GM19240 (cell line): ENCODE data around the gene RIC8B.

ENCODE experiments used
- DNase-seq: peaks from one replicate; pipeline ENCODE4 v3.0.0; 2011; ENCODE audit warnings: low spot score; ENCODE audit not compliant: insufficient read length

Gene RIC8B

DNA sequence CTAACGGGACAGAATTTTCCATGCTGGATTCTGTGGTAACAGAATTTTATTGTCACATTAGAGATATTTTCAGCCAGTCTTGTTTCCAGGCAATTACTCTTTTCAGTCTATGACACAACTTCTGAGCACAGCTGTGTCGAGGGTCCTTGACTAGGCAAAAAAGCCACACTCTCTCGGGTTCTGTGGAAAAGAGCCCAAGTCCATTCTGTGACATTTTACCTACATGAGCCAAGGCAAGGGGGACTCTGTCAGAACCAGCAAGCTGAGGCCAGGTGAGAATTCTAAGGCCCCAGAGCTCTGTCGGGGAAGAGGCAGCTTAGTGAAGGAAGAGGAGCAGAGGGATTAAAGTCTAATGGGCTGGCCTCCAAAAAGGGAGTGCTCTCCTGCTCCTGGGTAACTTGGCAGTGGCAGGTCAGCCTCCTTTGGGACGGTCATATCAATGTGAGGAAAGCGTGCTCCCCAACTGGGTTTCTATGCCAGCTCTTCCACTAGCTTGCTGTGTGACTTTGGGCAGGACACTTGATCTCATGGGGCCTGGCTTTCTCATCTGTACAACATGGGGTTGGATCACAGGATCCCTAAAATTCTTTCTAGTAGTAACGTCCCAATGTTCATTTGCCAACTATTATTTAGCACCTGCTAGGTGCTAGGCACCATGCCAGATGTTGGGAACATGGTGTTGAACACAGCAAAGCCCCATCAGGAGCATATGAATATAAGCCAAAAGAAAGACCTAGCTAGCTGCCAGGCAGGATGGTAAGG is 16.0 kb upstream of the RIC8B start:
- no peak for DNase-seq

GRCh38 chr12:106759526-106760183 is 14.8 kb upstream of the RIC8B start:
- no peak for DNase-seq

DNA sequence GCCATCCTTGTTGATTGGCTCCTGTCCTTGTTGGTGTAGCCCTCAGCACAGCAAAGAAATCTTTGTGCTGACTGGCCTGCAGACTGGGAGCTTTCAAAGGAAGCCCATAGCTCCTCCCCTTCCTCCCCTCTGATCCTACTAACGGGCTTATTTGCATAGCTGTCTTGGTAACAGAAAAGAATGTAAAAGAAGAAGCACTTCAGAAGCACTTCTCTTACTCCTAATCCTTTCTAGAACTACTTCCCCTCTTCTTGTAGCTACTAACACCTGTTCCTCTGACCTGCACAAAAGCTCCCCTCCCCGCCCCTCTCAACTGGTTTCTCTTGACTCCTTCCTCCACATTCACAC is 14.3 kb upstream of the RIC8B start:
- DNase-seq, result peak; percentile 71

- DNase-seq, result no peak
Observed at GRCh38 chr12:106764220-106764619, 10.3 kb upstream of the RIC8B start.

DNA sequence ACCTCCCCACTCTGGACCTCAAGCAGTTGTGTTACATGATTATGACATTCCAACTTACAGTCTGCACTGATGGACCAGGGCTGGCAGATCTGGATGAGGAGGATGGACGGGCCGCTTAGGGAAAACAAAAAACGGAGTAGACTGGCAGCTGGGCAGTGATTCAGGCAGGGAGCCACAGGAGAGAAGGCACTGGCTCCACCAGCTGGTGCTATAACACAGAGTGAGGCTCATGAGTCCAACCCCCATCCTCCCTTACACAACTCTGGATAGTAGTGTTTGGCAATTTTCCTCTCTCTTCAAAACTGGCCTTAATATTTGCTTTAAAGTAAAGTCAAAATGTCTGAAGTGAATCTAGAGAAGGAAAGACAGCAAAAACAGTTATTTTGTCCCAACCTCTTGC is 9.7 kb upstream of the RIC8B start:
- DNase-seq, result no peak

DNA sequence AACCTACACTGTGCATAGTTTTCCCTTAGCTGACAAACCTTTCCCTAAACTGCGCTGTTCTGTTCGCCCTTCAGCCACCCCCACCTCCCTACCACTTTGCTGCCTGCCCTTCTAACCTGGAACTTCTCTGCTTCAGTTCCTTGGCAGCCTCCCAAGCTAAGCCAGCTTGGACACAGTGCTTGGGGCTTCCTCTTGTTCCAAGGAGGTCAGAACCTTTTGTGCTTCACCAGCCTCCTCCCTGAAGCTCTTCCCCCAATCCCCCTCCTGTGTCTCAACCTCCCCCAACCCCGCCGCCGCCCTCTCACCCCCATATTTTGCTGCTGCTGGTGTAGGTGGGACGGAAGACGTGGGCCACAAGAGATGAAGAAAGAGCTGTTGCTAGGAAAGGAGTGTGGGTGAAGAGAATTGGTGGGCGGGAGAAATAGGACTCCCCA is 8.1 kb upstream of the RIC8B start:
- DNase-seq, result no peak

DNA sequence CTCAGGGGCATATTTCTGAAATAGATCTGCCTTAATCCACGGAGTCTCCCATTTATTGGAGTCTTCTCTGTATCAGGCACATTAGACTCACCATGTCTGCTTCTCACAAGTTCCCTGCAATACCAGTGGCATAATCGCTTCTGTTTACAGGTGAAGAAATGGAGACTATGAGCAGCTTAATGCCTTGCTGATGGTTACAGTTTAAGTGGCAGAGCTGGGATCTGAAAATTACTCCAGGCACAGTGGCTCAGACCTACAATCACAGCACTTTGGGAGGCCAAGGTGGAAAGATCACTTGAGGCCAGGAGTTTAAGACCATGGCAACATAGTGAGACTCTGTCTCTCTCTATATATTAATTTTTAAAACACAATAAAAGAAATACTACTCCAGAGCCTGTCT is 7.3 kb upstream of the RIC8B start:
- DNase-seq, result no peak

DNA sequence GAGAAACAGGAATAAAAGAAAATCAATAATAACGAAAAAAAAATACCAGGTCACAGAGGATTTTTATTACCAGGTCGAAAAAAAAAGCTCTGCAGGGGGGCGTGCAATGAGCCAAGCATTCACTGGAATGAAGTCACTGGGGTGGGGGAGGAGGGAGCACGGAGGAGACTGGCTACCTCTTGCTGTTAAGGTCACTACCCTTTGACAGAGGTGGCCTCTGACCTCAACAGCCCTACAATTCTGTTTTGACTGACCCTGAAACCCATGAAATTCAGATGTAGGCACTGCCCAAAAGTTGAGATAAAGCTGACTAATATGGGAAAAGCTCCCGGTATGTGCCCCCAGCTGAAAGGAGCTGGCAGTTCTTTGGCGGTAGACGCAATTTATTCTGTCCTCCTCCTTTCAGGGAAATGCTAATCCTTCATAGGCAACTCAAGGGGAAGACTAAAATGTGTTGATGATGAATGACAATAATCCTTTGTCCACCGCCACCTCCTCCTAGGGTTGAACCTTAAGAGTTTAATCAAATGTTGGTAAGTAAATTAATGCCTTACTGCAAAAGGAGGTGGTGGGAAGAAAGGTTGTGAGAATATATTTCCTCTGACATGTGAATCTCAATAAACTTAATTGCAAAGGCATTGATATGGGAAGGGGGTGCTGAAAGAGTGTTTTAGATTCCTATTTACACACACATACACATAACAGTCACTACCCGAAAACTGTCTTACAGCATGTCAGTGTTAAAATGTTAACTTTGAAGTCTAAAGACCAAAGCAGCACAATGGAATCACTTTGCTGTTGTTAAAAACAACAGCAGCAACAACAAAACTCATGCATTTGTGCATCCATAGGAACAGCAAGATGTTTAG is 6.3 kb upstream of the RIC8B start:
- DNase-seq, result no peak

GRCh38 chr12:106769078-106769477 is 5.4 kb upstream of the RIC8B start:
- DNase-seq, result no peak

GRCh38 chr12:106769546-106769945 is 4.9 kb upstream of the RIC8B start:
- no peak for DNase-seq

DNA sequence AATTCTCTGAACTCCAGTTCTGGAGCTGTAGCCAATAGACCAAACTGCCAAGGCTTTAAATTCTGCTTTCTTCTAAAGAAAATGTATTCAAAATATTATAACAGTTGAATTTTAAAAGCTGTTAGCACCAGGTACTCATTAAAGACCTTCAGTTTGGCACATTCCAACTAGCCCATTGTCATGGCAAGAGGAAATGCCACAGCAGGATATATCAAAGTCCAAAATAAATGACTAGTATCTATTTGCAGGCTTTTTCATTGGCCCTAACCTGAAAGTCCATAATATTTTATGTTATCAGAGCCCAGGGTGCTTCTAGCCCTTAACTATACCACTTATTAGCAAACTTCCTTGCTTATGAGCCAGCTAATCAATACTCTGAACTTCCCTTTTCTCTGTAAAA is 3.1 kb upstream of the RIC8B start:
- DNase-seq, result no peak

DNA sequence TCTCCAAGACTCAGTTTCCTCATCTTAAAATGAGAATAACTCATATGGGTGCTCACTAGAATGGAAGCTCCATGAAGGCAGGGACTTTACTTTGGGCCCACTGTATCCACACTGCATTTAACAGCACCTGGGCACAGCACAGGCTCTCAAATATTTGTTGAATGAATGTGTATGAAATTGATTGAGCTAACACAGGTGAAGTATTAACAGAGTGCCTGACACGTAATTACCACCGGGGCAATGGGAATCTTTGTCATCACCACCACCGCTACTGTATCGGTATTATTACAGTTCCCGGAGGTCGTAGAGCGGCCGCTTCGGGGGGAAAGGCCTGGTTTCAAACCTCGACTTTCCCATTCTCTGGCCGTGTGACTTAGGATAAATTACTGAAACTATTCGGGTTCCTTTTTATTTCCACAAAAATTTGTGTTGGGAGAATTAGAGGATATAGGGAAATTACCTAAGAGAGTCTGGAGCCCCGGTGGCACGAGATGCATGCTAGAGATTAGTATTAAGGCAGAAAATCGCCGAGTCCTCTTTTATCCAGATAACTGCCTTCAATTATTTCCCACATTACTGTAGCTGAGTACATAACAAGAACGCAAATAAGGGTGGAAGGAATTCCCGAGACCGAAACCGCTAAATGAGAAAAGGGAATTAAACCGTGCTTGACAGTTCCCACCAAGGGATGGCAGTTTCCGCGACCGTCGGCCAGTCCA is 1.0 kb upstream of the RIC8B start:
- DNase-seq, result no peak

DNA sequence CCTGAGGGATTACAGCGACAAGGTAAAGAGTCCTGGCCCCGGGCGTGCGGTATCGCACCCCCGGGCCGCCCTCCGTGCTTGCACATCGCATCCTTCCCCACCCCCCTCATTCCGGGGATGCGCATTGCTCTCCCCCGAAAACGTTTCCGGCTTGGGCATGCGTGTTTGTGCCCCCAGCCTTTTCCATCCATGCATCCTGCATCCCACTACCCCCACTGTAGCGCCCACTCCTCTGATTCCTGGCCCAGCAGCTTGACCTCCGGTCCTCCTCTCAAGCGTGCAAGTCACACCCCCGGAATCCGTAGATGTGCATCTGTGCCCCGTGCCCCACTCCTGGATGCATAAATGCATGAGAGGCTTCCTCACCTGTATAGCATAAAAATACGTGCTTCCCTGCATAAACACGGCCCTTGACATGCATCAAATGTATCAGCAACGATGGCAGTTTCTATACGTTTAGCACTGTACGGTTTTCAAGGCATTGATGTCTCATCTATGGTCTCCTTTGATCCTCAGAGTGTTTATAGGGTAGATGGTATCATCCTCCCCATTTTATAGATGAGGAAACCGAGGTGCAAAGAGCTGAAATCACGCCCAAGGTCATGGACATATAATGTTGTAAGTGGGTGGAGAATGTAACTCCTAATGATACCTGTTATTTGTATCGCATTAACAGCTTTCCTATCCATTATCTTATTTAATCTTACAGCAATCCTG is 484 bp downstream of the RIC8B start:
- DNase-seq, result peak; percentile 13

GRCh38 chr12:106776897-106777296 is 2.4 kb downstream of the RIC8B start:
- DNase-seq, result no peak

- DNase-seq, result no peak
Observed at GRCh38 chr12:106780010-106780631, 5.6 kb downstream of the RIC8B start.

DNA sequence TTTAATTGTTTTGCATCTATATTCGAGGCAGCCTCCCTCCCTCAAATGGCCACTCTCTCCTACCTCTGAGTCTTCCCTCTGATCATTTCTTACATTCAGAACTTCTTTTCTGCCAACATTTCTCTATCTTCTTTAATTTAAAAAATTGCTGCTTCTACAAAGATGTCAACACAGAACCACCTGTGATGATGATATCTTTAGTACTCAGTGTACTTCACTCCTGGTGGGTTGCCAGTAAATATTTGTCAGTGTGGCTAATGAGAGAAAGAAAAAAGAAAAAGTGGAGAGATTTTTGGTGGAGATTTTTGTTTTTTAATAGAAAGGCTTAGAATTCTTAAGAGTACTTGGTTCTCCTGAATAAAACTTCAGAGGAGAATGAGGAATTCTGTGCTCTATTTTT is 8.1 kb downstream of the RIC8B start:
- no peak for DNase-seq

DNA sequence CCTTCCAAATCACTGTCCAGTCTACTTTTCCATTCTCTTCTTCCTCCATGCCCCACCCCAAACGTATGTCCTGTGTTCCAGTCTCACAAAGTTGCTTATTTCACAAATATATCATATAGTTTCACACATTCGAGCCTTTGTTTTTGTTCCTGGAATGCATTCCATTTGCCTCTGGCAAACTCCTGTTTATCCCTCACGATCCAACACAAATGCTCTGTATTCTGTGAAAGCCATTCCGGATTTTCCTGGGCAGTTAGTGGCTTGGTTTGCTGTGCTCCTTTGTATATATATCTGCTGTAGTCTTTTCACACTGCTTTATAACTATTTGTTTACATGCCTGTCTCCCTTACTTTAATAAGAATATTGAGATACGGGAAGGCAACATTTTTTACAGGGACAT is 9.0 kb downstream of the RIC8B start:
- DNase-seq, result no peak

- no peak for DNase-seq
Observed at GRCh38 chr12:106790020-106790419, 15.5 kb downstream of the RIC8B start.

- DNase-seq, result no peak
Observed at GRCh38 chr12:106791531-106791930, 17.0 kb downstream of the RIC8B start.

- DNase-seq, result no peak
Observed at GRCh38 chr12:106794369-106794768, 19.9 kb downstream of the RIC8B start.
